ENCODE data around the gene DLG2.

The DLG2 gene

GRCh38 chr11:83523676-83524075 is 2103.5 kb downstream of the DLG2 start:
- no peak for DNase-seq

- DNase-seq: no peak
These were observed 2104.2 kb downstream of the DLG2 start for GRCh38 chr11:83522911-83523310.

GRCh38 chr11:83521647-83522596 is 2105.2 kb downstream of the DLG2 start:
- no peak for DNase-seq

- DNase-seq: no peak
These were observed 2106.3 kb downstream of the DLG2 start for GRCh38 chr11:83520849-83521248.

GRCh38 chr11:83511646-83512045 is 2115.5 kb downstream of the DLG2 start:
- no peak for DNase-seq

GRCh38 chr11:83510530-83511460 is 2116.3 kb downstream of the DLG2 start:
- no peak for DNase-seq

GRCh38 chr11:83508804-83509203 is 2118.3 kb downstream of the DLG2 start:
- no peak for DNase-seq

GRCh38 chr11:83502041-83502440 is 2125.1 kb downstream of the DLG2 start:
- no peak for DNase-seq

GRCh38 chr11:83493917-83494316 is 2133.2 kb downstream of the DLG2 start:
- no peak for DNase-seq

- no peak for DNase-seq
These were observed 2134.1 kb downstream of the DLG2 start for GRCh38 chr11:83493034-83493433.

GRCh38 chr11:83483808-83484207 is 2143.3 kb downstream of the DLG2 start:
- DNase-seq: no peak

- DNase-seq: no peak
These were observed 2146.3 kb downstream of the DLG2 start for GRCh38 chr11:83480811-83481210.

GRCh38 chr11:83480251-83480650 is 2146.9 kb downstream of the DLG2 start:
- DNase-seq: no peak

- DNase-seq: no peak
These were observed 2149.4 kb downstream of the DLG2 start for GRCh38 chr11:83477772-83478171.

- DNase-seq: no peak
These were observed 2151.4 kb downstream of the DLG2 start for GRCh38 chr11:83475760-83476159.

- DNase-seq: no peak
These were observed 2153.4 kb downstream of the DLG2 start for GRCh38 chr11:83473743-83474142.

- DNase-seq: no peak
These were observed 2154.3 kb downstream of the DLG2 start for GRCh38 chr11:83472806-83473205.

GRCh38 chr11:83471831-83472727 is 2155.1 kb downstream of the DLG2 start:
- no peak for DNase-seq

GRCh38 chr11:83467837-83468236 is 2159.3 kb downstream of the DLG2 start:
- no peak for DNase-seq

- DNase-seq: no peak
These were observed 2162.8 kb downstream of the DLG2 start for GRCh38 chr11:83464160-83464944.

GRCh38 chr11:83459798-83460197 is 2167.3 kb downstream of the DLG2 start:
- no peak for DNase-seq

- no peak for DNase-seq
These were observed 2170.6 kb downstream of the DLG2 start for GRCh38 chr11:83456566-83456965.

All from activated CD4-positive, alpha-beta T cell treated with anti-CD3 and anti-CD28 coated beads, Interleukin-2, amount 50 U/mL, for 1 hour (primary cell).